GM18951 (cell line): Measurements from ENCODE around the gene ZFPM1.
A peak's percentile ranks its signal among the peaks of the same experiment; 100 is the strongest.

Source experiments
- POLR2A ChIP-seq: IDR thresholded peaks from 4 replicates; pipeline ENCODE4 v1.6.1; 2011; ENCODE audit warnings: mild to moderate bottlenecking; ENCODE audit not compliant: insufficient read length, insufficient read depth; ENCODE audit errors: extremely low read depth
- in situ Hi-C: fragments of 300-500 bp; cut with MboI; formaldehyde crosslinking; loops from one replicate; pipeline ENCODE4 v1.12.0; 2022; ENCODE audit warnings: low sequenced_read_pairs, mixed read lengths, inconsistent platforms; ENCODE audit not compliant: unreplicated experiment

Gene ZFPM1

DNA sequence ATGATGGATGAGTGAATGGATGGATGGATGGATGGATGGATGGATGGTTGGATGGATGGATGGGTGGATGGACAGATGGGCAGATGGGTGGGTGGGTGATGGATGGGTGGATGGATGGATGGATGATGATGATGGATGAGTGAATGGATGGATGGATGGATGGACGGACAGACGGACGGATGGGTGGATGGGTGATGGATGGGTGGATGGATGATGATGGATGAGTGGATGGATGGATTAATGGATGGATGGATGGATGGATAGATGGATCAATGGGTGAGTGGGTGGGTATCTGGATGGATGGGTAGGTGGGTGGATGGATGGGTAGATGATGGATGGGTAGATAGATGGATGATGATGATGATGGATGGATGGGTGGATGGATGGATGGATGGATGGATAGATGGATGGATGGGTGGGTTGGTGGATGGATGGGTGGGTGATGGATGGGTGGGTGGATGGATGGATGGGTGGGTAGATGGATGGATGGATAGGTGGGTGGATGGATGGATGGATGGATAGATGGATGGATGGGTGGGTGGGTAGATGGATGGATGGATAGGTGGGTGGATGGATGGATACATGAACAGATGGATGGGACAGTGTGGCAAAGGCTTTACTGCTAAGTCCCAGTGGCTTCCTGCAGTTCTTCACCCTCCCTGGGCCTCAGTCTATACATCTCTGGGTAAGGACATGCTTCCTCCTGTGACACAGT is 30.2 kb upstream of the ZFPM1 start:
- in situ Hi-C loops: no loop called here
- no peak for TF ChIP-seq POLR2A

- TF ChIP-seq POLR2A: no peak
- in situ Hi-C loops: no loop called here
These were observed 29.6 kb upstream of the ZFPM1 start for GRCh38 chr16:88423448-88423850.

- no peak for TF ChIP-seq POLR2A
- in situ Hi-C loops: no loop called here
These were observed 28.4 kb upstream of the ZFPM1 start for GRCh38 chr16:88424587-88425235.

- in situ Hi-C loops: no loop called here
- no peak for TF ChIP-seq POLR2A
These were observed 27.1 kb upstream of the ZFPM1 start for GRCh38 chr16:88426018-88426417.

DNA sequence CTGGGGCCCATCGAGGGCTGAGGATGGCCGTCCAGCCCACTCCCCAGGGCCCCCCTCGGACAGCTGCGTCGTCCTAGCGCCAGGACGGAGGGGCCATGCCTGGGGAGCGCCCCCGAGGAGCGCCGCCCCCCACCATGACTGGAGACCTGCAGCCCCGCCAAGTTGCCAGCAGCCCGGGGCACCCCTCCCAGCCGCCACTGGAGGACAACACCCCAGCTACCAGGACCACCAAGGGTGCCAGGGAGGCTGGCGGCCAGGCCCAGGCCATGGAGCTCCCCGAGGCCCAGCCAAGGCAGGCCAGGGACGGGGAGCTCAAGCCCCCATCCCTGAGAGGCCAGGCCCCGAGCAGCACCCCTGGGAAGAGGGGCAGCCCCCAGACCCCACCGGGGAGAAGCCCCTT is 25.7 kb upstream of the ZFPM1 start:
- in situ Hi-C loops: no loop called here
- TF ChIP-seq POLR2A: no peak

- in situ Hi-C loops: no loop called here
- TF ChIP-seq POLR2A: no peak
These were observed 24.9 kb upstream of the ZFPM1 start for GRCh38 chr16:88428156-88428555.

DNA sequence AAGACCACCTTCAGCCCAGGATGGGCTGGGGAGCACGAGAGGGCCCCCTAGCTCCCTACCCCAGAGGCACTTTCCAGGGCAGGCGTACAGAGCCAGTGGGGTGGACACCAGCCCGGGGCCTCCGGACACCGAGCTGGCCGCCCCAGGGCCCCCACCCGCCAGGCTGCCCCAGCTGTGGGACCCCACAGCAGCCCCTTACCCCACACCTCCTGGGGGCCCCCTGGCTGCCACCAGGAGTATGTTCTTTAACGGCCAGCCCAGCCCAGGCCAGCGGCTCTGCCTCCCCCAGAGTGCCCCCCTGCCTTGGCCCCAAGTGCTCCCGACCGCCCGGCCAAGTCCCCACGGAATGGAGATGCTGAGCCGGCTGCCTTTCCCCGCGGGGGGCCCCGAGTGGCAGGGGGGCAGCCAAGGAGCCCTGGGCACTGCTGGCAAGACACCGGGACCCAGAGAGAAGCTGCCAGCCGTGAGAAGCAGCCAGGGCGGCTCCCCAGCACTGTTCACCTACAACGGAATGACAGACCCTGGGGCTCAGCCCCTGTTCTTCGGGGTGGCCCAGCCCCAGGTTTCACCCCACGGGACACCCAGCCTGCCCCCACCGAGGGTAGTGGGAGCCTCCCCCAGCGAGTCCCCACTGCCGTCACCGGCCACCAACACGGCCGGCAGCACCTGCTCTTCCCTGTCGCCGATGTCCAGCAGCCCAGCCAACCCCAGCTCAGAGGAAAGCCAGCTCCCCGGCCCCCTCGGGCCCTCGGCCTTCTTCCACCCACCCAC is 24.3 kb upstream of the ZFPM1 start:
- TF ChIP-seq POLR2A: no peak
- in situ Hi-C loops: no loop called here

DNA sequence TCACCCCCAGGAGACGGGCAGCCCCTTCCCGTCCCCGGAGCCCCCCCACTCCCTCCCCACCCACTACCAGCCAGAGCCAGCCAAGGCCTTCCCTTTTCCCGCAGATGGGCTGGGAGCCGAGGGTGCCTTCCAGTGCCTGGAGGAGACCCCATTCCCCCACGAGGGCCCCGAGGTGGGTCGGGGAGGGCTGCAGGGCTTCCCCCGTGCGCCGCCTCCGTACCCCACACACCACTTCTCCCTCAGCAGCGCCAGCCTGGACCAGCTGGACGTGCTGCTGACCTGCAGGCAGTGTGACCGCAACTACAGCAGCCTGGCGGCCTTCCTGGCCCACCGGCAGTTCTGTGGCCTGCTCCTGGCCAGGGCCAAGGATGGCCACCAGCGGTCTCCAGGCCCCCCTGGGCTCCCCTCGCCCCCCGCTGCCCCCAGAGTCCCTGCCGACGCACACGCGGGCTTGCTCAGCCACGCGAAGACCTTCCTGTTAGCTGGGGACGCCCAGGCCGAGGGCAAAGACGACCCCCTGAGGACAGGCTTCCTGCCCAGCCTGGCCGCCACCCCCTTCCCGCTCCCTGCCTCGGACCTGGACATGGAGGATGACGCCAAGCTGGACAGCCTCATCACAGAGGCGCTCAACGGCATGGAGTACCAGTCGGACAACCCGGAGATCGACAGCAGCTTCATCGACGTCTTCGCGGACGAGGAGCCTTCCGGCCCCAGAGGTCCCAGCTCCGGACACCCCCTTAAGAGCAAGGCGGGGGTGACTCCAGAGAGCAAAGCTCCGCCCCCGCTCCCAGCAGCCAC is 23.5 kb upstream of the ZFPM1 start:
- no peak for TF ChIP-seq POLR2A
- in situ Hi-C loops: no loop called here

- in situ Hi-C loops: no loop called here
- no peak for TF ChIP-seq POLR2A
These were observed 22.9 kb upstream of the ZFPM1 start for GRCh38 chr16:88430185-88430523.

DNA sequence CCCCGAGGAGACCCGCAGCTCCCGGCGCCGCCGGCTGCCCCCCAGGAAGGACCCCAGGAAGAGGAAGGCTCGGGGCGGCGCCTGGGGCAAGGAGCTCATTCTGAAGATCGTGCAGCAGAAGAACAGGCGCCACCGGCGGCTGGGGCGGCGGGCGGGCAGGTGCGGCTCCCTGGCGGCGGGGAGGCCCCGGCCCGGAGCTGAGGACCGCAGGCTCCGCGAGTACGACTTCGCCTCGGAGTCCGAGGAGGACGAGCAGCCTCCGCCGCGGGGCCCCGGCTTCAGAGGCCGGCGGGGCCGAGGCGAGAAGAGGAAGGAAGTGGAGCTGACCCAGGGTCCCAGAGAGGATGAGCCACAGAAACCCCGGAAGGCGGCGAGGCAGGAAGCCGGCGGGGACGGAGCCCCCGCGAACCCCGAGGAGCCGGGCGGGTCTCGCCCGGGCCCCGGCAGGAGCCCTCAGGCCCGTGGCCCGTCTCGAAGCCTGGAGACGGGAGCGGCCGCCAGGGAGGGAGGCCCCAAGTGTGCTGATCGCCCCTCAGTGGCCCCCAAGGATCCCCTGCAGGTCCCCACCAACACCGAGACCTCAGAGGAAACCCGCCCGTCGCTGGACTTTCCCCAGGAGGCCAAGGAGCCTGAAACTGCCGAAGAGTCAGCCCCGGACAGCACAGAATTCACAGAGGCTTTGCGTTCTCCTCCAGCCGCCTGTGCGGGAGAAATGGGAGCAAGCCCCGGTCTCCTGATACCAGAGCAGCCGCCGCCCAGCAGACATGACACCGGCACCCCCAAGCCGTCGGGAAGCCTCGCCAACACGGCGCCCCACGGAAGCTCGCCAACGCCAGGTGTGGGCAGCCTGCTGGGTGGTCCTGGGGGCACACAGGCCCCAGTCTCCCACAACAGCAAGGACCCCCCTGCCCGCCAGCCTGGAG is 22.3 kb upstream of the ZFPM1 start:
- in situ Hi-C loops: no loop called here
- peak; percentile 70 for TF ChIP-seq POLR2A

GRCh38 chr16:88431651-88432050 is 21.4 kb upstream of the ZFPM1 start:
- no peak for TF ChIP-seq POLR2A
- in situ Hi-C loops: no loop called here

DNA sequence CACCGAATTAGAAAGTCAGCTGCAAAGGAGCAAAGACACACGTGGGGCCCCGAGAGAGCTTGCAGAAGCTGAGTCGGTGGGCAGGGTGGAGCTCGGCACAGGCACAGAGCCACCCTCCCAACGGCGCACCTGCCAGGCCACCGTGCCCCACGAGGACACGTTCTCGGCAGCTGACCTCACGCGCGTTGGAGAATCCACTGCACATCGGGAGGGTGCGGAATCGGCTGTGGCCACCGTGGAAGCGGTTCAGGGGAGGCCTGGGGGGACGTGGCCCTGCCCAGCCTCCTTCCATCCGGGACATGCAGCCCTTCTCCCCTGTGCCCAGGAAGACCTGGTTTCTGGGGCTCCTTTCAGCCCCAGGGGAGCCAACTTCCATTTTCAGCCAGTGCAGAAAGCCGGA is 20.9 kb upstream of the ZFPM1 start:
- TF ChIP-seq POLR2A: no peak
- in situ Hi-C loops: no loop called here
